NCI-H82 treated with DMSO at 0.1 percent for 48 hours (cell line): Measurements from ENCODE around the gene IGSF9B.

Experiments
- DNase-seq: peaks from one replicate; lab custom pipeline; 2025; ENCODE audit not compliant: unreplicated experiment; lab: John Stamatoyannopoulos, UW

IGSF9B gene

DNA sequence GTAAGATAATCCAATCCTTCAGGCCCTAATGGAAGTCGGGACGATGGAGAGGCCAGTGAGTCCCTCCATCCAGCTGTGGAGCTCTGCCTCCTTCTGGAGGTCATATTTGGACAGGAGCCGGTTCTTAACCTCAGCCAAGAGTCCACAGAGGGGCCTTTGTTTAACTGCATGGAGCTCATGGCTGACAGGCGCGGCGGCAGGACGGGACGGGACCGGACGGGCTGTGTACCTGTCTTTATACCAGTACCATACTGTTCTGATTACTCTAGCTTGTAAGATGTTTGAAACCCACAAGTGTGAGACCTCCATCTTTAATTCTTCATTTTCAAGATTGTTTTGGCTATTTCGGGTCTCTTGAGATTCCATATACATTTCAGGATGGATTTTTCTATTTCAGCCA, 91.3 kb downstream of the IGSF9B start:
- no peak for DNase-seq

DNA sequence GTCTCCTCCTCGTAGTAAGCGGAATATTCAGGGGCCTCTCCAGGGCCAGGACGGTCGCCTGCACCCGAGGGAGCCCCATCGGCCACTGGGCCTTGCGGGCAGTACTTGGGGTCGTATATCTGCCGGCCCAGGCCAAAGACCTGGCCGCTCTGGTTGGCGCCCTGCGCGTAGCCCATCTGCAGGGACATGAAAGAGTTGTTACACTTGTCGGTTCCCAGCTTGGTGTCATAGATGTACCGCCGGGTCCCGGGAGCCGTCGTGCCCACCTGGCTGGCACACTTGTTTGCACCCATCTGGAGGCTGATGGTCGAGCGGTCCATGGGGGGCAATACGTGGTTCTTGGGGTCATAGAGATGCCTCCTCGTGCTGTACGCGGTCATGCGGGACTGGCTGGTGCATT, 92.0 kb downstream of the IGSF9B start:
- DNase-seq: no peak

DNA sequence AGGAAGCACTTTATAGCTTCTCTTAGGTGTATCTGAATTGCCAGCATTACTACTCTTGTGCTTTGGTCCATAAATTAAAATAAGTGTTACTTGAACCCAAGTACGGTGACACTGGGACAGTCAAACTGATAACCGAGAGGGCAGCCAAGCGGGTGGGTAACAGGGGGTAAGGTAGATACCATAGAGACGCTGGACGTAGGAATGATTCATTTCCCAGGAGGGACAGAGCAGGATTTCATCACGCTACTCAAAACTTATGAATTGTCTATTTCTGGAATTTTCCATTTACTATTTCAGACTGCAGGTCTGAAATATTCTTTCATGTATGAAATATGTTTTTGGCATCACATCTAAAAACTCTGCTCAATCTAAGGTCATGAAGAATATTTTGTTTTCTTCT, 96.6 kb downstream of the IGSF9B start:
- DNase-seq: no peak
